Measurements from ENCODE around the gene CPNE5. TPM values are rescaled to one million over a fixed set of nuclear protein-coding genes. Genes with fewer than 3 reads are reported as not detected.

The CPNE5 gene
- total RNA-seq, 1 donor from 2014 or later, result 10.9 TPM

DNA sequence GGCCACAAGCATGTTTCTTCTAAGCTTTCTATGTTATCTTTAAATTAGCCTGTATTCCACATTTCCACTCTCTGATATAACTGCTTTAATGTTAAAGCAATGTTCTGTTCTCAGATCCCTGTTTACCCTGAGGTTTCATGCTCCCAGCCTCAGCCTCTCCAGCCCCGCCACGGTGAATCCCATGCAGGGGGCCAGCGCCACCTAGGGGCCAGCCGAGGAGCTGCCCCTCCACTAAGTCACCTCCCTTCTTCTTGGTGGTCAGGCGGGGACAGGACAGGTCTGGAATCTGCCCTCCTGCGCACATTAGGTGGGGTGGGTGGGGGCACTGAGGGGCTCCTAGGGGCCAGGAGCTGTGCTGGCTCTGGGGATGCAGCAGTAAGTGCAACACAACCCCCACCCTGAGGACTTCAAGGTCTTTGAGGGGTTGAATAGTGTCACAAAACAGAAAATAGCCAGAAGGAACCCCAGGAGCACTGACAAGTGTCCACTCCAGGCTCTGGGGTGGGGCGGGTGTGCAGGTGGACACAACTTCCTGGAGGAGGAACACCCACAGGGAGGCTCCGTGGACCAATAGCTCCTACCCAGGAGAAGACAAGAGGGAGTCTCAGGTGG is 80.0 kb downstream of the CPNE5 start:
- ATAC-seq (peak; percentile 87), DNase-seq (ENCODE audit: missing footprints) (peak; percentile 91)
- intact Hi-C loops (cut with DNase I), result loop anchor here (2.0 to 5.0 kb wide), 3 partner anchors 72 to 336 kb away; no protein-coding TSS in a partner anchor

DNA sequence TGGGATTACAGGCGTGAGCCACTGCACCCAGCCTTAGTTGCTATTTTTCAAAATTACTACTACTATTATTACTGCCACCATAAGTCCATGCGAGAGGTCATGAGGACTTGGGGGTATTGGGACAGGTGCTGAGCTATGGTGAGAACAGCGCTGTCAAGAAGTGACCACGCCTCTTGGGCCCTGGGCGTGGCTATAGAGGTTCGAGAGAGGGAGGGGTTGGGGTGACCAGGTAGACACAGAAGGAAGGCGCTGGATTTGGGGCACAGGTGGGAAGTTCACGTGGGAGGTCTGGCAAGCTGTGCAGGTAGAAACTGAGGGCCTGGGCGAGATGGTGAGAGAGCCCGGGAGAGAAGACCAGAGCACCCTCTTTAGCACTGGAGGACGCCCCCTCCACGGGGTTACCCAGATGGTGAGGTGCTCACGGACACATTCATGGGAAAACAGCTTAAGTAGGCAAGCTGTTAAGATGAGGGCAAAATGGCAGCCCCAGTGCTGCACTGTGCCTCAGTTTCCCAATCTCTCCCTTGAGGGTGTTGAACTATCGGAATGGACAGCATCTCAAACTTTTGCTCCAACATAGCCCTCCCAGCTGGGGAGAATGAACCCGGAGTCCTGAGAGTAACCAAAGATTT is 80.6 kb downstream of the CPNE5 start:
- no peak for ATAC-seq

DNA sequence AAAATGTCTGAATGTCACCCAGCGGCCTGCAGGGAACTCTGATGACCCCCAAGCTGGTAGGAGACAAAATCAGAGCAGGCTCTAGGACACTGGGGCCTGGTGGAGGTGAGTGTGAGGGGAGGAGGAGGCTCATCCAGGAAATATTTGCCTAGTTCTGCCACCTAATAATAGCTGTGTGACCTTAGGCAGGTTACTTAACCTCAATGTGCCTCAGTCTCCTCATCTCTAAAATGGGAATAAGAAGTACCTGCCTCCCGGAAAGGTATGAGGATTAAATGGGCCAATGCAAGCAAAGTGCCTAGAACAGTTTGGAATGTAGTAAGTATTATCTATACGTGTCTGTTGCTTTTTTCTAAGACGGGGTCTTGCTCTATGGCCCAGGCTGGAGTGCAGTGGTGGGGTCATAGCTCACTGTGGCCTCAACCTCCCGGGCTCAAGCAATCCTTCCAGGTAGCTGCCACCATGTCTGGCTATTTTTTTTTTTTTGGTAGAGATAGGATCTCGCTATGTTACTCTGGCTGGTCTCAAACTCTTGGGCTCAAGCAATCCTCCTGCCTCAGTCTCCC is 81.2 kb downstream of the CPNE5 start:
- ATAC-seq (no peak), DNase-seq (ENCODE audit: missing footprints) (no peak)
- intact Hi-C loops (cut with DNase I), result loop anchor here (2.0 to 5.0 kb wide), 3 partner anchors 71 to 335 kb away; no protein-coding TSS in a partner anchor

More for the DNA sequence above, 80.6 kb downstream of the CPNE5 start:
- intact Hi-C loops (cut with DNase I), result loop anchor here (2.0 to 5.0 kb wide), 3 partner anchors 71 to 336 kb away; no protein-coding TSS in a partner anchor
- DNase-seq (ENCODE audit: missing footprints), result no peak

DNA sequence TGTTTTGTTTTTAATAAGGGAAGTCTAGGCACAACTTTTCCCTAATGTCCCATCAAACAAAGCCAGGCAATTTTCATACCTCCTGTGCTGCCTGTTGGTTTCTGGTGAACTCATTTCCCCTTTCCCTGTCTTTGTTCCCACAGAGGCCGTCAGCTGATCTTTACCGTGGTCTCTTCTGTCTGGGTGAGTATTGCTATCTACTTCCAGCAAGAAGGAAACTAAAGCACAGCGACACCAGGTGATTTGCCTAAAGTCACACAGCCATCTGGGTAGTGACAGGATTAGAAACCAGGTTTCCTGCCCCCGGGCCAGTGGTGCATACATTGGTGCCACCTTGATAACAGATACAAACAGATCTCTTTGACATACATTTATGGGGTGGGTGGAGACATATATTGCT is 82.0 kb downstream of the CPNE5 start:
- intact Hi-C loops (cut with DNase I), result loop anchor here (5.0 kb wide), 1 partner anchor 70 kb away; no protein-coding TSS in a partner anchor
- DNase-seq (ENCODE audit: missing footprints) (no peak), ATAC-seq (no peak)

DNA sequence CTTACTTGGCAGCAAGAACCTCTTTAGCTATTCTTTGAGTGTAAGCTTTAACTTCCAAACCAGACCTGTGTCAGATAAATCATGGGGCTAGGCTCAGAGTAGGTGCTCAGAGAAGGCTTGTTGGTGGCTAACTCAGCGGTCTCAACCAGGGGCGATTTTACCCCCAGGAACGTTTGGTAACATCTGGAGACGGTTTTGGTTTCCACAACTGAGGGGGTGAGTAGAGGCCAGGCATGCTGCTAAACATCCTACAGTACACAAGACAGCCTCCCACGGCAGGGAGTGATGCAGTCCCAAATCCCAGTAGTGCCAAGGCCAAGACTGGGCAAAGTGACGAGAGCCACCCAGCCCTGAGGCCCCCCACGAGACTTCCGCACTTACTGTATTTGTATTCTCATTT is 82.5 kb downstream of the CPNE5 start:
- intact Hi-C loops (cut with DNase I), result loop anchor here (5.0 kb wide), 1 partner anchor 69 kb away; no protein-coding TSS in a partner anchor
- ATAC-seq (no peak), DNase-seq (ENCODE audit: missing footprints) (no peak)

DNA sequence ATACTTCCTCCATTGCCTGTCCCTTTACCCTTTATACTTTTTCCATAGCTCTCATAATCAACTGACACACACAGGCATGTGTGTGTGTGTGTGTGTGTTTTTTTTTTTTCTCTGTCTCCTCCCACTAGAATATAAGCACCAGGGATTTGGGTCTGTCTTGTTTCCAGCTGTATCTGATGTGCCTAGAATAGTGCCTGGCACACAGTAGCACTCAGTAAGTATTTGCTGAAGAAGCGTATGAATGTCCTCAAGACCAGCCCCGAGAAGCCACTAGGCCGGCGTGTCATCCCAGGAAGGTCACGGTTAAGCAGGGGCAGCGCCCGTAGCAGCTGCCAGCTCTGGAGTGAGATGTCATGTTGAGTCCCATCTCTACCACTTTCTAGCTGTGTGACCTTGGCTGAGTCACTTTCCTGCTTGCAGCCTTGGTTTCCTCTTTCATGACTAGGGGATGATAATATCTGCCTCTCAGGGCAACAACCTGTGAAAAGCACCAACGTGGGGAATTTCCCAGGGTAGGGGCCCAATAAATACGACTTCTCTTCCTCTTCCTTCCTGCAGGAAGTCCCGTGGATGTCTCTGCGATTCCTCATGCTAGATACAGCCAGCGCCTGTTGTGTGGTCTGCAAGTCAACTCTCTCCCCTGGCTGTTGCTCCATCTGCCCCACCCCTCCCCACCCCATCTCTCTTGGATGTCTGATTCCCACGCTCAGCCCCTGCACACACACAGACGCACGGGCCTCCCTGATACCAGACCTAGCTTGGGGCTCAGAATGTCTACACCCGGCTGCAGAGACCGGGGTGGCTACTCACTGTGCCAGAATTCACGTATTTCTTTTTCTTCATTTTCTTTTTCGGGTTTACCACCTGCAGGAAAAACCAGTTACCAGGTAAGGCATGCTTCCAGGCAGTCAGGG is 83.6 kb downstream of the CPNE5 start:
- DNase-seq (ENCODE audit: missing footprints), result no peak
- ATAC-seq, result no peak
- intact Hi-C loops (cut with DNase I), result loop anchor here (5.0 kb wide), 1 partner anchor 68 kb away; no protein-coding TSS in a partner anchor

DNA sequence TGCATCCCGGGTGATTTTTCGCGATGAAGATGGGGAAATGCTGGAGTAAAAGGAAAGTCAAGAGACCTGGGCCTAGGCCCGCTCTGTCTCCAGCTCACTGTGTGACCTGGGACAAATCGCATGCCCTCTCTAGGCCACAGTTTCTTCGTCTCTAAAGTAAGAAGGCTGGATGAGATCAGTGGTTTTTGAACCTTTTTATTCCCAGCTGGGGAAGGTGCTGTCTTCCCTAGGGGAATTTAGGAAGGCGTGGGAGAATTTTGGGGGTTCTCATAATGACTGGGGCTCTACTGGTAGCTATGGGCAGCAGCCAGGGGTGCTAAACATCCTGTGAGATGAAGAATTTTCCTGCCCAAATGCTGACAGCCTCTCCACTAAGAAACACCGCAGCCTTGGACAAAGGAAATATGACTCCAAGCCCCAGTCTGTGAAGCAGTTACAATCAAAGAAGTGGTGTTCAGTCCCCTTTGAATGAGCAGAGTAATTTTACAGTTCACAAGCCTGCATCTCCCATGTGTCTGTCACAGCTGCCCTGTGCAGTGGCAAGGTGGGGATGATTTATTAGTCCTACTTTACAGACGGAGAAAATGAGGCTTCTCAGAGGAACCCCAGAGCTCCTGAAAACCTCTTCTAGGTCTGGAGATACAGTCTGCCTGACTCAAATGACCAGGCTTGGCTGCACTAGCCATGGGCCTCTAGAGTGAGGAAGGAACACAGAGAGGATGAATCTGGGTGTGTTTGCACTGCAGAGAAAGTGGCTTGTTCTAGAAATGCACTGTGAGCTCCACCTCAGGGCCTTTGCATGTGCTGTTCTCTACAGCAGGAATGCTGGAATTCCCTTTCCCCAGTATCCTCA is 84.4 kb downstream of the CPNE5 start:
- DNase-seq (ENCODE audit: missing footprints) (no peak), ATAC-seq (no peak)
- intact Hi-C loops (cut with DNase I), result loop anchor here (5.0 kb wide), 1 partner anchor 68 kb away; no protein-coding TSS in a partner anchor

DNA sequence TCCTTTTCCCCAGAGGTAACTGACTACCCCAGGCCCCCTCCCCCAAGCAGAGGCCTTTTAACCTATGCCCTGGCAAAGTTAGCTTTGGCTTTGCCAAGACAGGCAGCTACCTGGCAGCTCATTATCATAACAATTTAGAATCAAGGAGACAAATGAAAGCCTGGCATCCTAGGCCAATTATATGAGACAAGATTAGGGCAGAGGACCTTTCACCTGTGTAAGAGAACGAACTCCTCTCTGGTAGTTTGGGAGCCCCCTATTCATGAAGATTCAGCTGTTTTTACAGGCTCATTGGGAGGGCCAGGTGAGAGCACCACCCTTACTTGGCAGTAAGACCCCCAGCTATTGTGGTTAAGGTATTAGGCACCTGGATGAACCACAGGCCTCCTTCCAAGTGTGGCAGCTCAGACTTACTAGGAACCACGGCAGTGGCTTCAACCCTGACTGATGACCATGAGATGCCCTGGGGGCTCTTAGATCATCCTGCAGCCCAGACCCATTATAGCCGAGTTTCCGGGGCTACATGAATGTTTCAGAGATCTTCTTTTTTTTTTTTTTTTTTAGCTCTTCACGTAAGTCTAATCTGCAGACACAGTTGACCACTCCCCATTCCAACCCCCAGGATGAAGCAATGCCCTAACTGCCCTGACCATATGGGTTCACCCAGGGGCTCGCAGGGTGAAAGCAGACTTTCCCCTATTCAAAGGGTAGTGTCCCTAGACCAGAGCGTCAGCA is 85.4 kb downstream of the CPNE5 start:
- DNase-seq (ENCODE audit: missing footprints), result no peak
- intact Hi-C loops (cut with DNase I), result no loop called here
- no peak for ATAC-seq

DNA sequence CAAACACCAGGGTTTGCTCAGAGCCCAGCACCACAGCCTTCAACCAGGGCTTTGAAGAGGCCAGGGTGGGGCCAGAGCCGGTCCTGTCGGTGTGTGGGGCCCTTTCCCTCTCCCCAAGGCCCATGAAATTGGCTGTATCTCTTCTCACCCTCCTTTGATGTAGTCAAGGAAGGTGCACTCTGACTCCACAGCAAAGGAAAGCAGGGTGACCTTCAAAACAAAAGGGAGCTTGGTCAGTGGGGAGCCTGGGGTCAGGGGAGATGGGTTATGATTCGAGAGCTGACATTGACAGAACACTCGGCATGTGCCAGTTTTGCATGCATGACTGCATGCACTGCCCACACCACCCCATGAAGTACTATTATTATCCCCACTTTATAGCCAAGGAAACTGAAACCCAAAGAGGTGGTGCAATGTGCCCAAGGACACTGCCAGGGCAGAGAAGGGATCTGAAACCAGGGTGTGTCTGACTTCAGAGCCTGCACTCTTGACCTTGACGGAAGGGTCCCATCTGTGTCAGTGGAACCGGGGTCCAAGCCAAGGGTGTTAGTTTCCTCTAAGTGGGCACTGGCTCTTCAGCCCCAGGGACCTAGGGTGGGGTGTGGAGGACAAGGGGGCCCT is 86.2 kb downstream of the CPNE5 start:
- DNase-seq (ENCODE audit: missing footprints) (no peak), ATAC-seq (peak; percentile 40)
- intact Hi-C loops (cut with DNase I), result no loop called here

DNA sequence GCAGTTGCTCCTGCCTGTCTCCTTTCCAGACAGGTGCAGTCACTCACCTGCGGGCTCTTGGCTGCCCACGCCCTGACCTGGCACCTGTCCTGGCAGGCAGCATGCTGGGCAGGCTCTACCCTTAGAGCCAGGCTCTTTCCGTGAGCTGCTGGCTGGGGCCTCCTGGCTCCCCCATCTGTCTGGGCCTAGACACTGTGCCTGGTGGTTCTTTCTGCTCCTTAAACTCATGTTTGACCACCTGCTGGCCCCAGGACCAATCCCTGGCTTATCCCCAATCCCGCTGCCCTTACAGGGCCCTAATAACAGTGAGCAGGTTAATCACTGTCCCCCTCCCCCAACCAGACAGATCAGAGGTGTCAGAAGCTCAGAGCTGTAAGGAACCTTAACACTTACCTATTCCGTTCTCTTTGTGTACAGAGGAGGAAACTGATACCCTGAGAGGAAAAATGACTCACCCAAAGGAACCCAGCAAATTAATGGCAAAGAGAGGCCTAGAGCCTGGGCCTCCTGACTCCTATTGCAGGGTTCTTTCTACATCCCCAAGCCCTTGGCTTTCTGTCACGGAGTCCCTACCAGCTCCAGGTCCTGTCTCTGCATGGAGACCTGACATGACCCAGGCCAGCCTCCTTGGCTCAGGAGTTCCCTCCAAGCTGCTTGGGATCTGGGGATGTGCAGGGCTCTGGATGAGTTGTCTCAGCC is 86.9 kb downstream of the CPNE5 start:
- DNase-seq (ENCODE audit: missing footprints) (no peak), ATAC-seq (no peak)
- intact Hi-C loops (cut with DNase I), result no loop called here

DNA sequence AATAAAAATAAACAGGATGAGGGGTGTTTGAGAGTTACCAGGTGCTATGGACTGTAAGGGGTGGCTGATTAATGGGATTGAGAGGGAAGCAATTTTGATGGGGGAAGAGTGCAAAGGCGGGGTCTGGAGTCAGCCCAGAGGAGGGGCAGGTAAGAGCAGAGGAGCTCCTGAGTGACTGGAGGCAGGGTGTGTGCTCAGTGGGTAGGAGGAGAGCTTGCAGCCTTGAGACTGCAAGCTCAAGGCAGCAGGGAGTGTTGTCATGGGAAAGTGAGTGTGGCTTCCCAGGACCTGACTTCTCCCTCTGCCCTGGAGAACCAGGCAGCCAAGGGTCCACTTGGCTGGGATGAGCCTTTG is 87.4 kb downstream of the CPNE5 start:
- intact Hi-C loops (cut with DNase I), result no loop called here
- ATAC-seq (no peak), DNase-seq (ENCODE audit: missing footprints) (no peak)

DNA sequence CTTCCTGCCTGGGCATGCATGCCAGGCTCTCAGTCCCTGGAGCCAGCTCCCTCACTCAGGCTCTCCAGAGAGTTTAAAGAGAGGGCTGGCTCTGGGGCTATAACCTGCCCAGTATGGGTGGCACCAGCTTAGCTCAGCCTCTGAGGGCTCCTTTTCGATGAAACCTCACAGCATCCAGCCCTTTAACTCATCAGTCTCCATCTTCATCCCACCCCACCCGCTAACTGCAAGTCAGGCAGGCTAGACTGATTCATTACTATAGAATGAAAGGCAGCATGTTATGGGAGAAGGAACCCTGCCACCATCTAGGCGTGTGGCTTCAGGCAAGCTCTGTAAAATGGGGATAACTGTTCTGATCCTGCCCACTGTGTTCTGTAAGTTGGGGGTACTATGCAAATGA is 88.2 kb downstream of the CPNE5 start:
- ATAC-seq (no peak), DNase-seq (ENCODE audit: missing footprints) (no peak)
- intact Hi-C loops (cut with DNase I), result no loop called here

DNA sequence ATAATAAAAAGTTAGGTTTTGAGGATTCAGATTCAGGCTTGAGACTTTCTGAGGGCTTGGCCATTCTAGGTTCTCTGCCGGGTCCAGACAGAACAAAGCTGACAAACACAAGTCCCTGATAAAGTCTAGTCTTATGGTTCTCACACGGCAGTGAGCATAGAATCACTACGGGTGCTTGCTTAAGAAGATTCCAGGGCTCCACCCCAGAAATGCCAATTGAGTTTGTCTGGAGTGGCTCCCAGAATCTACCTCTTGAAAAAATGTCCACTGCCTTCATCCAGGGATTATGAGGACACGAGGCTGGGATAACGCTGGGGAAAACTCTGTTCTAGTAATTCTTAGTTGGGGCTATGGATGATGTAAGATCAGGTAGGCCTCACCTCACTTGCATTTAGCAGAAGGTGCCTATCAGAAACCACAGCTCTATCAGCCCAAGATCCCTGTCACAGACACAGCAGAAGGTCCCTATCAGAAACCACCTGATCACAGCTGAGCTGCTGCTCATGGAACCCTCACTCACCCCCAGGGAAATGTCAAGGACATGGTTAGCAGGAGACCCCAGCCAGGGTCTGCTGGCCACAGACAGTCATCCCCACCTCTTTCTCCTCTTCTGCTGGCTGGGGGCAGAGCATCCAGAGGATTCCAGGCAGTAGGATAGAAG is 89.3 kb downstream of the CPNE5 start:
- DNase-seq (ENCODE audit: missing footprints), result no peak
- intact Hi-C loops (cut with DNase I), result no loop called here
- no peak for ATAC-seq

DNA sequence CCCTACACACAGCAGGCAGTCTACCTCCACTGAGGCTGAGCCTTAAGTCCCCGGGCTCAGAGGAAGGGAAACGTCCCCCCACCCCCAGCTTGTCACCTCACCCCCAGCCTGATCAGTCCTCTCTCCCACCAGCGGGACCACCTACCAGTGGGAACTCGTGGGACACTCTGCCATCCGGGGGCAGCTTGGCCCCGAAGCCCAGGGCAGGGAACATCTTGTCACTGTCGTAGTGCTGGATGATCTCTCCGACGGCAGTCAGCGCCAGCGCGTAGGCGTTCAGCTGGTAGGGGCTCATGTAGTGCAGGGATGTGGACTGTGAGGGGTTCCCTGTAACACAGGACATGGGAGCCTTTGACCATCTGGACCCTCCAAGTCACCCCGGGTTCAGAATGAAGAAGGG is 93.0 kb downstream of the CPNE5 start:
- ATAC-seq (no peak), DNase-seq (ENCODE audit: missing footprints) (no peak)
- intact Hi-C loops (cut with DNase I), result no loop called here

DNA sequence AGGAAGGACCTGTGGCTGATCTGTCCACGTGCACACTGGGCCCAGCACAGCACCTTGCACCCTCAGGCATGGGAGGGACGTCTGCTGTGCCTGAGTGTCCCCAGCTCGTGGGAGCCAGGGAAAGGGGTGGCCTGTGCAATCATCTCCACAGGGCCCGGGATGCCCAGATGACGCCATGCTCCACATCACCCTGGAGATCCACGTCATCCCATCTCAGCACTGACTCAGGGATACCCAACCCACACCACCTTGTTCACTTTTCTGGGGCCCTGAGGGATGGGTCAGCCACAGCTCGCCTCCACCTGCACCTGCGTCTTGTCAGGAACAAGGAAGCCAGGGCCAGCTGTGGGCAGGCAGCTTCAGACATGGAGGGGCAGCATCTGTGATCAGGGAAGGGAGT is 93.4 kb downstream of the CPNE5 start:
- intact Hi-C loops (cut with DNase I), result no loop called here
- ATAC-seq (no peak), DNase-seq (ENCODE audit: missing footprints) (no peak)

DNA sequence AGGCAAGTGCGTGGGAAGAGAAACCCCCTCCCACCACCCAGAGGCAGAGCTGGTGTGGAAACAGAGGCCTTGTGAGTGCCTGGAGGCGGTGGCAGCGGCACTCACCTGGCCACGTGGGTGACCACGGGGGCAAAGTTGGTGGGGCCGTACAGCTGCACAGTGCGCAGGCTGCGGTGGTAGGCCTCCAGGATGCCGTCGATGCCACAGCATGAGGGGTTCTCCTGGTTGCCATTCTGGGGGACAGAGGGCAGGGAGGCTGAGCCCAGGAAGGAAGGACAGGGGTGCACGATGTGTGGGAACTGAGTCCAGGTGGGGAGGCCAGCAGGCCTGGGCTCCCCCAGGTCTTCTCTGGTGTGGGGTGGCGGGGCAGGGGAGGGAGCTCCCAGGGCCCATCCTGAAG is 94.0 kb downstream of the CPNE5 start:
- DNase-seq (ENCODE audit: missing footprints) (no peak), ATAC-seq (no peak)
- intact Hi-C loops (cut with DNase I), result no loop called here
